IPS-15b (cell line): ENCODE data around the gene RAP2B.
"Not testable (repeated sequence)": the region's sequence is repeated elsewhere in the genome, so short reads cannot be mapped to it uniquely, and the experiment has no call there.

Source experiments
- H3K27me3 ChIP-seq: one replicate; pipeline ENCODE4 v1.6.1; 2013; ENCODE audit warnings: low read length; ENCODE audit not compliant: control insufficient read depth, insufficient read depth
- H3K36me3 ChIP-seq: one replicate; pipeline ENCODE4 v1.6.1; 2013; ENCODE audit warnings: low read length; ENCODE audit not compliant: control insufficient read depth, insufficient read depth
- H3K4me1 ChIP-seq: one replicate; pipeline ENCODE4 v1.6.1; 2013; ENCODE audit warnings: mild to moderate bottlenecking, low read length; ENCODE audit not compliant: control insufficient read depth, insufficient read depth
- H3K4me3 ChIP-seq: one replicate; pipeline ENCODE4 v1.5.1; 2013; ENCODE audit warnings: low read depth, low read length
- H3K9ac ChIP-seq: one replicate; pipeline ENCODE4 v1.6.1; 2013; ENCODE audit warnings: low read depth, mild to moderate bottlenecking, low read length
- H3K9me3 ChIP-seq: one replicate; pipeline ENCODE4 v1.6.1; 2013; ENCODE audit warnings: mild to moderate bottlenecking, low read length; ENCODE audit not compliant: control insufficient read depth, insufficient read depth

RAP2B gene

DNA sequence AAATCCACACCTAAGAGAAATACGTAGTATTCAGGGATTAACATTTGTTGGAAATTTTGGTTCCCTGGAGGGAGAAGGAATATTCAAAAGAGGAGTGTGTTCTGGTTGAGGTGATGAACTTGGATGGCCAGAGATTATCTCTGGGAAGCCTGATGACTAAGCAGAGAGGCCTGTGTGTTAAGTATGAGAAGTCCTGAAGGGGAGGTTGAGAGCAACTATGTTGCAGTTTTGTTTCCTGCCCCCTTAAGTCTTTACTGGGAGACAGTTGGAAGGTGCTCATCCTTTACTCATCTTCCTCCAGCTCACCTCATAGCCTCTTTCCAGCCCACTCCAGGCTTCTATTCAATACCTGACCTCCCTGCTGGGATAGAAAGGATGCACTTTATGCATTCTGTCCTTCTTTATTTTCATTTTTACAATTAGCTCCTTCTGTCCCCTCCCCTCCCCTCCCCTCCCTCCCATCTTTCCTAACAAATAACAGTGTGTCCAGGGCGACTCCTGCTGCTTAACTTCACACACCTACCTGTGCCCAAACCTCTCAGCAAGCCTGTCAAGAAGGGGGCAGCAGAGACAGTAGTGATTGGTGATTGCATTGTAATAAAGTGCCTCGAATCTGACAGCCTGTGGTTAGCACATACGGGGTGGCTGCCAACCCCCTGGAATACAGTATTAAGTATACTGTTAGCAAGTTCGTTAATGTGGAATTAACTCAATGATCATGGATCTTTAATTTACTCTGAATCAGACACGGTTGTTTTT, 11.9 kb downstream of the RAP2B start:
- Histone ChIP-seq H3K9ac (no peak overlapping the region), H3K36me3 (no peaks in the 10 kb centered on the region), H3K4me3 (no peak overlapping the region), H3K4me1 (peaks cover 3% of the 10 kb centered on the region), H3K9me3 (no peaks in the 10 kb centered on the region), H3K27me3 (no peaks in the 10 kb centered on the region)

- Histone ChIP-seq H3K9me3 (no peaks in the 10 kb centered on the region), H3K4me1 (peaks cover 3% of the 10 kb centered on the region), H3K4me3 (no peak overlapping the region), H3K27me3 (no peaks in the 10 kb centered on the region), H3K9ac (no peak overlapping the region), H3K36me3 (no peaks in the 10 kb centered on the region)
These were observed 14.2 kb downstream of the RAP2B start for GRCh38 chr3:153176197-153176596.

- Histone ChIP-seq H3K4me3 (no peak overlapping the region), H3K36me3 (no peaks in the 10 kb centered on the region), H3K9ac (no peak overlapping the region), H3K4me1 (no peaks in the 10 kb centered on the region), H3K9me3 (no peaks in the 10 kb centered on the region), H3K27me3 (no peaks in the 10 kb centered on the region)
These were observed 18.9 kb downstream of the RAP2B start for GRCh38 chr3:153180860-153181372.

- no peak overlapping the region for H3K4me3 ChIP-seq
- no peak overlapping the region for H3K9ac ChIP-seq
- H3K36me3 ChIP-seq, result no peaks in the 10 kb centered on the region
- no peaks in the 10 kb centered on the region for H3K27me3 ChIP-seq
- H3K9me3 ChIP-seq, result no peaks in the 10 kb centered on the region
- H3K4me1 ChIP-seq, result no peaks in the 10 kb centered on the region
These were observed 20.7 kb downstream of the RAP2B start for GRCh38 chr3:153182501-153183293.

GRCh38 chr3:153190923-153191322, 28.9 kb downstream of the RAP2B start:
- Histone ChIP-seq H3K4me1 (no peaks in the 10 kb centered on the region), H3K36me3 (no peaks in the 10 kb centered on the region), H3K4me3 (no peak overlapping the region), H3K27me3 (no peaks in the 10 kb centered on the region), H3K9ac (no peak overlapping the region), H3K9me3 (no peaks in the 10 kb centered on the region)

DNA sequence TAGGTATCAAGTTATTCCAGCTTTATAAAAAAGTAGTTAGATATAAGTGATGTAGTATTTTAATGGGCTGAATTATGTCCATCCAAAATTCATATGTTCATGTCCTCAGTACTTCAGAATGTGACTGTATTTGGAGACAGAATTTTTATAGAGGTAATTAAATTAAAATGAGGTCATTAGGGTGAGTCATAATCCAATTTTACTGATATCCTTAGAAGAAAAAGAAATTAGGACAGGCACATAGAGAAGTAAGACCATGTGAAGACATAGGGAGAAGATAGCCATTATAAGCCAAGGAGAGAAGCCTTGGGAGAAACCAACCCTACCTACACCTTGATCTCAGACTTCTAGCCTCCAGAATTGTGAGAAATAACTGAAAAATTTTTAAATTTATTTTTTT, 30.3 kb downstream of the RAP2B start:
- Histone ChIP-seq H3K9ac (no peak overlapping the region), H3K4me1 (no peaks in the 10 kb centered on the region), H3K27me3 (no peaks in the 10 kb centered on the region), H3K9me3 (no peaks in the 10 kb centered on the region), H3K36me3 (no peaks in the 10 kb centered on the region), H3K4me3 (no peak overlapping the region)

- not testable (repeated sequence) for H3K4me1 ChIP-seq, H3K9ac ChIP-seq, H3K36me3 ChIP-seq, H3K4me3 ChIP-seq, H3K27me3 ChIP-seq, H3K9me3 ChIP-seq
These were observed 31.9 kb downstream of the RAP2B start for GRCh38 chr3:153193786-153194476.

DNA sequence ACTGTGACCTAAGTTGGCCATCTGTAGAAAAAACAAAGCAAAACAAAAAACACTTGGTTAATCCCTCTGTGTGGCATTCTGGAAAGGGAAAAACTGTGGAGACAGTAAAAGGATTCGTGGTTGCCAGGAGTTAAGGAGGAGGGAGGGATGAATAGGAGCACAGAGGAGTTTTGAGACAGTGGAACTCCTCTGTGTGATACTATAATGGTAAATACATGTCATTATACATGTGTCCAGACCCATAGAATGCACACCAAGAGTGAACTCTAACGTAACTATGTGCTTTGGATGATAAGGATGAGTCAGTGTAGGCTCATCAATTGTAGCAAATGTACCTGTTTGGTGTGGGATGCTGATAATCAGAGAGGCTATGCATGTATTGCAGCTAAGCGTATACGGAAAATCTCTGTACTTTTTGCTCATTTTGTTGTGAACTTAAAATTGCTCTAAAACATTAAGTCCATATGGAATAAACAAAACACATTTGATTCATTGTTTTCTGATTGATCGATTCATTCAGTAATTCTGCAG, 33.4 kb downstream of the RAP2B start:
- no peaks in the 10 kb centered on the region for H3K36me3 ChIP-seq
- H3K4me1 ChIP-seq, result no peaks in the 10 kb centered on the region
- H3K27me3 ChIP-seq, result no peaks in the 10 kb centered on the region
- no peak overlapping the region for H3K4me3 ChIP-seq
- no peak overlapping the region for H3K9ac ChIP-seq
- no peaks in the 10 kb centered on the region for H3K9me3 ChIP-seq

- Histone ChIP-seq H3K9ac (no peak overlapping the region), H3K4me3 (peak overlapping the region; percentile 26), H3K9me3 (no peaks in the 10 kb centered on the region), H3K27me3 (no peaks in the 10 kb centered on the region), H3K36me3 (no peaks in the 10 kb centered on the region), H3K4me1 (peaks cover 22% of the 10 kb centered on the region)
These were observed 47.6 kb downstream of the RAP2B start for GRCh38 chr3:153209596-153209995.

GRCh38 chr3:153210146-153210545, 48.1 kb downstream of the RAP2B start:
- no peaks in the 10 kb centered on the region for H3K9me3 ChIP-seq
- peak overlapping the region; percentile 26 for H3K4me3 ChIP-seq
- H3K9ac ChIP-seq, result no peak overlapping the region
- H3K36me3 ChIP-seq, result no peaks in the 10 kb centered on the region
- H3K27me3 ChIP-seq, result no peaks in the 10 kb centered on the region
- H3K4me1 ChIP-seq, result peaks cover 22% of the 10 kb centered on the region

DNA sequence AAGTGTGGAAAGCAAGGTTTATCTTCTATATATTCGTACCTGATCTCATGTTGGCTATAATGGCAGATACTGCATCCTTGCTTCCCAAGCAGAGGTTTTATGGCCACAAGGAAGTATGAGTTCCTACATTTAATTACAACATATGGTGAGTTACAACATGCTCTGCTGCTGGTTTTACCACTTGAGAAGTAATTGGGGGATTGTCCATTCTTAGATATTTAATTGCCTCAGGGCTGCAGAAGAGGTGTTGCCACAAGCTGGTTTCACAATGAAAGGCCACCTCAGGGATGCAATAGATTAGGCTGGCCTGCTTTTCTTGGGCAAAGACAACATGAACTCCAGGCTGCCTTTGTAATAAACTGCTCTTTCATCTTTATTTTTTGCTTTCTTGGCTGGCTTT, 48.6 kb downstream of the RAP2B start:
- H3K9ac ChIP-seq, result no peak overlapping the region
- H3K36me3 ChIP-seq, result no peaks in the 10 kb centered on the region
- H3K9me3 ChIP-seq, result no peaks in the 10 kb centered on the region
- H3K4me3 ChIP-seq, result no peak overlapping the region
- H3K4me1 ChIP-seq, result peaks cover 22% of the 10 kb centered on the region
- no peaks in the 10 kb centered on the region for H3K27me3 ChIP-seq
